Neural cell (in vitro differentiated cells): ENCODE measurements around the gene RTN4. TPM values are rescaled to one million over a fixed set of nuclear protein-coding genes. Genes with fewer than 3 reads are reported as not detected.

Experiments
- H2AFZ ChIP-seq: fragments of 200-600, 300-800 bp; sonication (generic), shearing (Covaris generic); 2 replicates; pipeline ENCODE4 v1.6.0; 2014; ENCODE audit warnings: low read depth, mild to moderate bottlenecking, antibody characterized with exemption, low read length, moderate library complexity
- H3F3A ChIP-seq: fragments of 200-600 bp; shearing (Covaris generic); 2 replicates; pipeline ENCODE4 v1.6.1; 2016; ENCODE audit warnings: mild to moderate bottlenecking, moderate library complexity, mixed read lengths, antibody characterized with exemption, low read length; ENCODE audit not compliant: insufficient read depth, poor library complexity, severe bottlenecking
- H3K27ac ChIP-seq: fragments of 200-600, 300-800 bp; sonication (generic), shearing (Covaris generic); 2 replicates; pipeline ENCODE4 v1.5.1; 2014; ENCODE audit warnings: mild to moderate bottlenecking, low read length, moderate library complexity
- H3K27me3 ChIP-seq: fragments of 300-800, 200-600 bp; sonication (generic), shearing (Covaris generic); 2 replicates; pipeline ENCODE4 v1.6.0; 2014; ENCODE audit warnings: mild to moderate bottlenecking, low read depth, low read length, moderate library complexity; ENCODE audit not compliant: insufficient read depth
- H3K36me3 ChIP-seq: fragments of 300-800, 200-600 bp; sonication (generic), shearing (Covaris generic); 2 replicates; pipeline ENCODE4 v1.5.1; 2014; ENCODE audit warnings: mild to moderate bottlenecking, antibody characterized with exemption, low read length, moderate library complexity; ENCODE audit not compliant: insufficient read depth
- H3K4me2 ChIP-seq: fragments of 300-800, 200-600 bp; sonication (generic), shearing (Covaris generic); 2 replicates; pipeline ENCODE4 v1.6.0; 2014; ENCODE audit warnings: mild to moderate bottlenecking, low read length
- H3K4me3 ChIP-seq: fragments of 300-800, 200-600 bp; sonication (generic), shearing (Covaris generic); 2 replicates; pipeline ENCODE4 v1.5.1; 2014; ENCODE audit warnings: mild to moderate bottlenecking, low read length, moderate library complexity
- H3K79me2 ChIP-seq: fragments of 200-600 bp; shearing (Covaris generic); replicated peaks from 2 replicates; pipeline ENCODE4 v1.6.0; 2014; ENCODE audit warnings: mild to moderate bottlenecking, low read length, moderate library complexity; ENCODE audit not compliant: insufficient read depth
- H3K9ac ChIP-seq: fragments of 300-800, 200-600 bp; sonication (generic), shearing (Covaris generic); 2 replicates; pipeline ENCODE4 v1.6.1; 2016; ENCODE audit warnings: mild to moderate bottlenecking, low read length, mixed read lengths
- H3K9me2 ChIP-seq: fragments of 200-600 bp; shearing (Covaris generic); 2 replicates; pipeline ENCODE4 v1.6.1; 2016; ENCODE audit warnings: mild to moderate bottlenecking, low read length, mixed read lengths; ENCODE audit not compliant: insufficient read depth
- H3K9me3 ChIP-seq: fragments of 200-600, 300-800 bp; sonication (generic), shearing (Covaris generic); 2 replicates; pipeline ENCODE4 v1.6.1; 2016; ENCODE audit warnings: mild to moderate bottlenecking, mixed run types, low read length, moderate library complexity, mixed read lengths
- H4K20me1 ChIP-seq: fragments of 200-600 bp; shearing (Covaris generic); 2 replicates; pipeline ENCODE4 v1.6.1; 2016; ENCODE audit warnings: mild to moderate bottlenecking, mixed run types; ENCODE audit not compliant: insufficient read depth
- EP300 ChIP-seq: fragments of 450-650 bp; conservative IDR thresholded peaks from 2 replicates; pipeline ENCODE4 v1.6.1; 2014; ENCODE audit warnings: antibody characterized with exemption, mild to moderate bottlenecking, moderate library complexity; ENCODE audit not compliant: poor library complexity, severe bottlenecking
- EZH2 ChIP-seq: fragments of 200-600, 300-800 bp; shearing (Covaris generic), sonication (generic); IDR thresholded peaks from 2 replicates; pipeline ENCODE4 v1.6.1; 2014; ENCODE audit warnings: antibody characterized with exemption, low read length, borderline replicate concordance, mild to moderate bottlenecking; ENCODE audit not compliant: insufficient read depth, poor library complexity, severe bottlenecking
- MXI1 ChIP-seq: fragments of 450-650 bp; conservative IDR thresholded peaks from 2 replicates; pipeline ENCODE4 v1.6.1; 2014; ENCODE audit warnings: antibody characterized with exemption, mild to moderate bottlenecking; ENCODE audit not compliant: poor library complexity, severe bottlenecking
- POLR2AphosphoS5 ChIP-seq: IDR thresholded peaks from 2 replicates; pipeline ENCODE4 v1.6.1; 2012
- SMC3 ChIP-seq: fragments of 450-650 bp; conservative IDR thresholded peaks from 2 replicates; pipeline ENCODE4 v1.6.1; 2014; ENCODE audit warnings: antibody characterized with exemption, mild to moderate bottlenecking, moderate library complexity; ENCODE audit not compliant: poor library complexity
- TAF1 ChIP-seq: IDR thresholded peaks from 2 replicates; pipeline ENCODE4 v1.6.1; 2012; ENCODE audit warnings: low read depth
- polyA plus RNA-seq: library from polyadenylated mRNA; depleted of rRNA; stranded (reverse); fragments of >200 nt; gene quantifications from 2 replicates; pipeline ENCODE4 v1.2.3, GENCODE V29; 2014
- TF ChIP-seq, protein P1 (sequence below): IDR thresholded peaks from 2 replicates; pipeline ENCODE4 v1.6.1; 2012; ENCODE audit warnings: borderline replicate concordance
- TF ChIP-seq, protein P2 (sequence below): fragments of 450-650 bp; IDR thresholded peaks from 2 replicates; pipeline ENCODE4 v1.5.1; 2014; ENCODE audit warnings: antibody characterized with exemption, mild to moderate bottlenecking, moderate library complexity; ENCODE audit not compliant: poor library complexity, severe bottlenecking

Gene RTN4
- polyA plus RNA-seq, 1 donor from 2014 or later = 582 TPM

- Histone ChIP-seq H4K20me1 (no peaks in the 10 kb centered on the region), H3K4me3 (no peak overlapping the region), H3K79me2 (peaks cover 5% of the 10 kb centered on the region)
Measured at GRCh38 chr2:54969940-54970338, 80.3 kb downstream of the RTN4 start.

GRCh38 chr2:54969295-54969939 is 80.8 kb downstream of the RTN4 start:
- H3K27me3 ChIP-seq = no peaks in the 10 kb centered on the region
- no peak overlapping the region for H3K9ac ChIP-seq
- H3K79me2 ChIP-seq = no peaks in the 10 kb centered on the region
- H3K4me2 ChIP-seq = no peak overlapping the region
- no peaks in the 10 kb centered on the region for H4K20me1 ChIP-seq
- H3K9me2 ChIP-seq = peaks cover 3% of the 10 kb centered on the region
- no peak overlapping the region for H3K27ac ChIP-seq
- no peak overlapping the region for H3K4me3 ChIP-seq
- no peaks in the 10 kb centered on the region for H3F3A ChIP-seq
- H3K36me3 ChIP-seq = peaks cover 20% of the 10 kb centered on the region
- H2AFZ ChIP-seq = no peak overlapping the region
- TF ChIP-seq MXI1 = no peak
- no peak for TF ChIP-seq TAF1
- TF ChIP-seq SMC3 = no peak
- TF ChIP-seq, protein P1, sequence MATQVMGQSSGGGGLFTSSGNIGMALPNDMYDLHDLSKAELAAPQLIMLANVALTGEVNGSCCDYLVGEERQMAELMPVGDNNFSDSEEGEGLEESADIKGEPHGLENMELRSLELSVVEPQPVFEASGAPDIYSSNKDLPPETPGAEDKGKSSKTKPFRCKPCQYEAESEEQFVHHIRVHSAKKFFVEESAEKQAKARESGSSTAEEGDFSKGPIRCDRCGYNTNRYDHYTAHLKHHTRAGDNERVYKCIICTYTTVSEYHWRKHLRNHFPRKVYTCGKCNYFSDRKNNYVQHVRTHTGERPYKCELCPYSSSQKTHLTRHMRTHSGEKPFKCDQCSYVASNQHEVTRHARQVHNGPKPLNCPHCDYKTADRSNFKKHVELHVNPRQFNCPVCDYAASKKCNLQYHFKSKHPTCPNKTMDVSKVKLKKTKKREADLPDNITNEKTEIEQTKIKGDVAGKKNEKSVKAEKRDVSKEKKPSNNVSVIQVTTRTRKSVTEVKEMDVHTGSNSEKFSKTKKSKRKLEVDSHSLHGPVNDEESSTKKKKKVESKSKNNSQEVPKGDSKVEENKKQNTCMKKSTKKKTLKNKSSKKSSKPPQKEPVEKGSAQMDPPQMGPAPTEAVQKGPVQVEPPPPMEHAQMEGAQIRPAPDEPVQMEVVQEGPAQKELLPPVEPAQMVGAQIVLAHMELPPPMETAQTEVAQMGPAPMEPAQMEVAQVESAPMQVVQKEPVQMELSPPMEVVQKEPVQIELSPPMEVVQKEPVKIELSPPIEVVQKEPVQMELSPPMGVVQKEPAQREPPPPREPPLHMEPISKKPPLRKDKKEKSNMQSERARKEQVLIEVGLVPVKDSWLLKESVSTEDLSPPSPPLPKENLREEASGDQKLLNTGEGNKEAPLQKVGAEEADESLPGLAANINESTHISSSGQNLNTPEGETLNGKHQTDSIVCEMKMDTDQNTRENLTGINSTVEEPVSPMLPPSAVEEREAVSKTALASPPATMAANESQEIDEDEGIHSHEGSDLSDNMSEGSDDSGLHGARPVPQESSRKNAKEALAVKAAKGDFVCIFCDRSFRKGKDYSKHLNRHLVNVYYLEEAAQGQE = no peak
- no peaks in the 10 kb centered on the region for H3K9me3 ChIP-seq

More at GRCh38 chr2:54969940-54970338, 80.3 kb downstream of the RTN4 start:
- H3K27ac ChIP-seq = no peak overlapping the region
- TF ChIP-seq EP300 (no peak), POLR2AphosphoS5 (no peak), MXI1 (no peak), EZH2 (no peak)
- TF ChIP-seq, protein P2, sequence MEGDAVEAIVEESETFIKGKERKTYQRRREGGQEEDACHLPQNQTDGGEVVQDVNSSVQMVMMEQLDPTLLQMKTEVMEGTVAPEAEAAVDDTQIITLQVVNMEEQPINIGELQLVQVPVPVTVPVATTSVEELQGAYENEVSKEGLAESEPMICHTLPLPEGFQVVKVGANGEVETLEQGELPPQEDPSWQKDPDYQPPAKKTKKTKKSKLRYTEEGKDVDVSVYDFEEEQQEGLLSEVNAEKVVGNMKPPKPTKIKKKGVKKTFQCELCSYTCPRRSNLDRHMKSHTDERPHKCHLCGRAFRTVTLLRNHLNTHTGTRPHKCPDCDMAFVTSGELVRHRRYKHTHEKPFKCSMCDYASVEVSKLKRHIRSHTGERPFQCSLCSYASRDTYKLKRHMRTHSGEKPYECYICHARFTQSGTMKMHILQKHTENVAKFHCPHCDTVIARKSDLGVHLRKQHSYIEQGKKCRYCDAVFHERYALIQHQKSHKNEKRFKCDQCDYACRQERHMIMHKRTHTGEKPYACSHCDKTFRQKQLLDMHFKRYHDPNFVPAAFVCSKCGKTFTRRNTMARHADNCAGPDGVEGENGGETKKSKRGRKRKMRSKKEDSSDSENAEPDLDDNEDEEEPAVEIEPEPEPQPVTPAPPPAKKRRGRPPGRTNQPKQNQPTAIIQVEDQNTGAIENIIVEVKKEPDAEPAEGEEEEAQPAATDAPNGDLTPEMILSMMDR = no peak
- H3K9me2 ChIP-seq = peaks cover 3% of the 10 kb centered on the region
- H3K27me3 ChIP-seq = no peaks in the 10 kb centered on the region
- peaks cover 20% of the 10 kb centered on the region for H3K36me3 ChIP-seq
- no peak overlapping the region for H2AFZ ChIP-seq
- no peak overlapping the region for H3K4me2 ChIP-seq
- no peak overlapping the region for H3K9ac ChIP-seq
- H3F3A ChIP-seq = no peaks in the 10 kb centered on the region
- no peaks in the 10 kb centered on the region for H3K9me3 ChIP-seq
